ENCODE results near the gene FOCAD. TPM values are rescaled to one million over a fixed set of nuclear protein-coding genes. Genes with fewer than 3 reads are reported as not detected.

Gene FOCAD
- total and polyA plus RNA-seq, 2 experiments from 2014 or later, result 20.8 to 67.4 TPM

GRCh38 chr9:20642045-20642444 lies 42.0 kb upstream of the FOCAD start:
- Histone ChIP-seq H3K9me3 (ENCODE audit: low read depth) (no peaks in the 10 kb centered on the region), H4K20me1 (ENCODE audit: insufficient read depth) (no peaks in the 10 kb centered on the region), H3K27me3 (replicated peaks; ENCODE audit: insufficient read depth) (no peaks in the 10 kb centered on the region), H3K79me2 (ENCODE audit: insufficient read depth) (no peaks in the 10 kb centered on the region), H3K4me3 (no peak overlapping the region), H3F3A (ENCODE audit: insufficient read depth) (no peaks in the 10 kb centered on the region), H3K9ac (no peak overlapping the region), H3K4me1 (ENCODE audit: insufficient read depth) (0 out of 2 replicates have a peak, but pooled peaks cover 7% of the 10 kb centered on the region), H3K27ac (no peak overlapping the region), H3K9me2 (ENCODE audit: insufficient read depth) (no peaks in the 10 kb centered on the region), H3K36me3 (ENCODE audit: low read depth) (no peaks in the 10 kb centered on the region), H3K4me2 (ENCODE audit: unreplicated experiment) (no peak overlapping the region), H2AFZ (no peak overlapping the region)
- in situ Hi-C loops (cut with MboI), result no loop called here
- WGBS, 2 experiments (ENCODE audit: low coverage in 1 of 2, low lambda C conversion rate in 2 of 2, missing lambda C conversion rate in 2 of 2), result 90 to 100% methylated on average over 1 of the region's 1 CpG
- DNase-seq, result no peak
- TF ChIP-seq EZH2 (IDR thresholded peaks at IDR 0.05; ENCODE audit: insufficient read depth, poor library complexity, severe bottlenecking), result no peak
- TF ChIP-seq EZH2phosphoT487 (IDR thresholded peaks at IDR 0.05; ENCODE audit: insufficient read depth, low read depth), result no peak

- Histone ChIP-seq H3K4me1 (ENCODE audit: insufficient read depth) (0 out of 2 replicates have a peak, but pooled peaks cover 7% of the 10 kb centered on the region), H3K36me3 (ENCODE audit: low read depth) (no peaks in the 10 kb centered on the region), H3K9ac (no peak overlapping the region), H3K27me3 (replicated peaks; ENCODE audit: insufficient read depth) (no peaks in the 10 kb centered on the region), H3K4me2 (ENCODE audit: unreplicated experiment) (no peak overlapping the region), H3K9me3 (ENCODE audit: low read depth) (no peaks in the 10 kb centered on the region), H4K20me1 (ENCODE audit: insufficient read depth) (no peaks in the 10 kb centered on the region), H3K4me3 (no peak overlapping the region), H3F3A (ENCODE audit: insufficient read depth) (no peaks in the 10 kb centered on the region), H2AFZ (no peak overlapping the region), H3K27ac (no peak overlapping the region), H3K79me2 (ENCODE audit: insufficient read depth) (no peaks in the 10 kb centered on the region), H3K9me2 (ENCODE audit: insufficient read depth) (no peaks in the 10 kb centered on the region)
- in situ Hi-C loops (cut with MboI), result no loop called here
- DNase-seq, result no peak
- WGBS, 2 experiments (ENCODE audit: low coverage in 1 of 2, low lambda C conversion rate in 2 of 2, missing lambda C conversion rate in 2 of 2), result 51 to 64% methylated on average over 3 of the region's 3 CpGs
- no peak for TF ChIP-seq EZH2phosphoT487 (IDR thresholded peaks at IDR 0.05; ENCODE audit: insufficient read depth, low read depth)
- TF ChIP-seq EZH2 (IDR thresholded peaks at IDR 0.05; ENCODE audit: insufficient read depth, poor library complexity, severe bottlenecking), result no peak
These were observed 40.4 kb upstream of the FOCAD start for GRCh38 chr9:20643660-20644059.

DNA sequence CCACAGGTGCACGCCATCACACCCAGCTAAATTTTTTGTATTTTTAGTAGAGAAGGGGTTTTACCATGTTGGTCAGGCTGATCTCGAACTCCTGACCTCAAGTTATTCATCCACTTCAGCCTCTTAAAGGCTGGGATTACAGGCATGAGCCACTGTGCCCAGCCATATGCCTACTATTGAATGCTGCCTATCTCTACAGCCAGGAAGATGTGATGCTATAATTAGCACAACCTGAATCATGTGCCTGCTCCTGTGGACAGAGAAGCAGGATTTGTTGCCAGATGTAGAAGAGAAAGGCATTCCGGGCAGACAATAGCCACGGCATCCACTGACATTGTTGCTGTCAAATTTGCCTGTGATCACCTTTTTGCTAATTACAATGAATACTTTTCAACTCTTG lies 37.4 kb upstream of the FOCAD start:
- Histone ChIP-seq H3K4me3 (no peak overlapping the region), H3F3A (ENCODE audit: insufficient read depth) (no peaks in the 10 kb centered on the region), H3K9me3 (ENCODE audit: low read depth) (no peaks in the 10 kb centered on the region), H4K20me1 (ENCODE audit: insufficient read depth) (no peaks in the 10 kb centered on the region), H3K36me3 (ENCODE audit: low read depth) (no peaks in the 10 kb centered on the region), H3K4me2 (ENCODE audit: unreplicated experiment) (no peak overlapping the region), H3K27ac (no peak overlapping the region), H3K9ac (no peak overlapping the region), H3K9me2 (ENCODE audit: insufficient read depth) (no peaks in the 10 kb centered on the region), H3K27me3 (replicated peaks; ENCODE audit: insufficient read depth) (no peaks in the 10 kb centered on the region), H3K4me1 (ENCODE audit: insufficient read depth) (no peaks in the 10 kb centered on the region), H3K79me2 (ENCODE audit: insufficient read depth) (no peaks in the 10 kb centered on the region), H2AFZ (no peak overlapping the region)
- no peak for TF ChIP-seq EZH2phosphoT487 (IDR thresholded peaks at IDR 0.05; ENCODE audit: insufficient read depth, low read depth)
- TF ChIP-seq EZH2 (IDR thresholded peaks at IDR 0.05; ENCODE audit: insufficient read depth, poor library complexity, severe bottlenecking), result no peak
- 75 to 82% methylated on average over 4 of the region's 4 CpGs for WGBS, 2 experiments (ENCODE audit: low coverage in 1 of 2, low lambda C conversion rate in 2 of 2, missing lambda C conversion rate in 2 of 2)
- in situ Hi-C loops (cut with MboI), result no loop called here
- no peak for DNase-seq

DNA sequence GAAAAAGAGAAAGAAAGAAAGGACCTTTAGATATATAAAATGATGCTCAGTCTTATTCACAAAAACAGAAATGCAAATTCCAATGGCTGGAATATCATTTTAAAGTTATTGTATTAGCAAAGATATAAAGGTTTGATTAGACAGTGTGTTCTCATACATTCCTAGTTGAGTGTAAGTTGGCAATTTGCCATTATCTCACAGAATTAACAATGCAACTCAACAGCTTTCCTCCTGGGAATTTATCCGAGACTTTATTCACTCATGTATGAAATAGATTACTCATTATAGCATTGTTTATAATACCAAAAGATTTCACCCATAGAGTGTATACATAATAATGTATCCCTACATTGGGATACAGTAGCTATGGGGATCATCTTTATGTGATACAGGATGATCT lies 34.7 kb upstream of the FOCAD start:
- no peaks in the 10 kb centered on the region for H3K9me2 ChIP-seq (ENCODE audit: insufficient read depth)
- H3K9me3 ChIP-seq (ENCODE audit: low read depth), result no peaks in the 10 kb centered on the region
- no peaks in the 10 kb centered on the region for H3F3A ChIP-seq (ENCODE audit: insufficient read depth)
- no peak overlapping the region for H3K9ac ChIP-seq
- in situ Hi-C loops (cut with MboI), result no loop called here
- DNase-seq, result no peak
- no peaks in the 10 kb centered on the region for H3K36me3 ChIP-seq (ENCODE audit: low read depth)
- 41 to 53% methylated on average over 1 of the region's 1 CpG for WGBS, 2 experiments (ENCODE audit: low coverage in 1 of 2, low lambda C conversion rate in 2 of 2, missing lambda C conversion rate in 2 of 2)
- H3K27me3 ChIP-seq (replicated peaks; ENCODE audit: insufficient read depth), result no peaks in the 10 kb centered on the region
- no peaks in the 10 kb centered on the region for H3K4me1 ChIP-seq (ENCODE audit: insufficient read depth)
- H2AFZ ChIP-seq, result no peak overlapping the region
- H3K79me2 ChIP-seq (ENCODE audit: insufficient read depth), result no peaks in the 10 kb centered on the region
- H3K4me2 ChIP-seq (ENCODE audit: unreplicated experiment), result no peak overlapping the region
- H3K4me3 ChIP-seq, result no peak overlapping the region
- no peak overlapping the region for H3K27ac ChIP-seq
- H4K20me1 ChIP-seq (ENCODE audit: insufficient read depth), result no peaks in the 10 kb centered on the region
- TF ChIP-seq EZH2 (IDR thresholded peaks at IDR 0.05; ENCODE audit: insufficient read depth, poor library complexity, severe bottlenecking) (no peak), EZH2phosphoT487 (IDR thresholded peaks at IDR 0.05; ENCODE audit: insufficient read depth, low read depth) (no peak)

DNA sequence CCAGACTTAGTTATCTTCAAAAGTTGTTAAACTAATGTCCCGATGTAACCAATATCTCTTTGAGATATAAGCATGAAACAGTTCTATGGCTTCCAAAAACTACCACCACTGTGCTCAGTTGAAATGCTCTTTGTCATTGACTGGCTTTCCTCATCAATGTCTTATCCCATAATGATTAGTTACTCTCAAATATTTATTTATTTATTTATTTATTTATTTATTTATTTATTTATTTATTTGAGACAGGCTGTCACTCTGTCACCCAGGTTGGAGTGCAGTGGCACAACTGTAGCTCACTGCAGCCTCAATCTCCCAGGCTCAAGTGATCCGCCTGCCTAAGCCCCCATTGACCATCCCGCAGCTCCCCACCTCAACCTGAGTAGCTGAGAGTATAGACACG lies 33.7 kb upstream of the FOCAD start:
- Histone ChIP-seq H3F3A (ENCODE audit: insufficient read depth) (no peaks in the 10 kb centered on the region), H3K9me3 (ENCODE audit: low read depth) (no peaks in the 10 kb centered on the region), H3K79me2 (ENCODE audit: insufficient read depth) (no peaks in the 10 kb centered on the region), H3K27ac (no peak overlapping the region), H3K9ac (no peak overlapping the region), H3K4me3 (no peak overlapping the region), H2AFZ (no peak overlapping the region), H3K36me3 (ENCODE audit: low read depth) (no peaks in the 10 kb centered on the region), H4K20me1 (ENCODE audit: insufficient read depth) (no peaks in the 10 kb centered on the region), H3K9me2 (ENCODE audit: insufficient read depth) (no peaks in the 10 kb centered on the region), H3K4me2 (ENCODE audit: unreplicated experiment) (no peak overlapping the region), H3K27me3 (replicated peaks; ENCODE audit: insufficient read depth) (no peaks in the 10 kb centered on the region), H3K4me1 (ENCODE audit: insufficient read depth) (no peaks in the 10 kb centered on the region)
- in situ Hi-C loops (cut with MboI), result no loop called here
- TF ChIP-seq EZH2 (IDR thresholded peaks at IDR 0.05; ENCODE audit: insufficient read depth, poor library complexity, severe bottlenecking) (no peak), EZH2phosphoT487 (IDR thresholded peaks at IDR 0.05; ENCODE audit: insufficient read depth, low read depth) (no peak)
- WGBS, 2 experiments (ENCODE audit: low coverage in 1 of 2, low lambda C conversion rate in 2 of 2, missing lambda C conversion rate in 2 of 2), result 89 to 94% methylated on average over 4 of the region's 4 CpGs
- DNase-seq, result no peak

All from GM23248 (cell line).